Heart left ventricle (tissue), 13 donors: ENCODE measurements around the gene STPG4.

Experiments used
- CTCF ChIP-seq, 12 donors: fragments of 200-600 bp; sonication (generic) in 4 of 12; IDR thresholded peaks; one replicate each; pipeline versions ENCODE4 v1.5.0 to v1.8.0; 2018 to 2022; ENCODE audit warnings: antibody characterized with exemption in 12 of 12, mild to moderate bottlenecking in 5 of 12
- POLR2A ChIP-seq, 2 donors: fragments of 450-650 bp; IDR thresholded peaks; one replicate each; pipeline ENCODE4 v1.6.1; 2017; ENCODE audit warnings: antibody characterized with exemption in 2 of 2, mild to moderate bottlenecking in 2 of 2, moderate library complexity in 2 of 2
- donor health status: ischemic (EF 13 %, LVEDD 7.1; RV severe dilation, severe dysfunction).
- donor health status: DM: no; HTN: yes; CAD: no.
- donor health status: DM: no; HTN: no; CAD: no.
- donor health status: ischemic (EF 25% LVEDD 6.9; RV normal size, moderate dysfunction).
- donor health status: ischemic (EF 25% LVEDD 5.7; RV mildly dilated, moderate dysfunction).
- donor health status: ischemic (EF 35%, LVEDD 5.7; RV mildly dilated, moderate dysfunction).
- donor health status: nonischemic (EF 11% LVEDD 7.7; RV severe dilation, severe dysfunction).
- donor health status: DM: yes; HTN: yes; CAD: no.
- donor health status: PGD.
- donor health status: ischemic (EF 29% LVEDD 5.4; RV normal size, mild dysfunction).
- donor health status: nonischemic (EF 23%, LVEDD 6.1; RV moderate dilation, normal function).

GRCh38 chr2:47086054-47086471 is 69.0 kb downstream of the STPG4 start:
- no peak for TF ChIP-seq CTCF (IDR thresholded peaks at IDR 0.05)
- TF ChIP-seq POLR2A (IDR thresholded peaks at IDR 0.05), result no peak
